ENCODE data around the gene ZNF620.

- no peak for TF ChIP-seq CTCF (IDR thresholded peaks at IDR 0.05; ENCODE audit: insufficient read depth, low read length, poor library complexity, severe bottlenecking)
- TF ChIP-seq EZH2phosphoT487 (conservative IDR thresholded peaks at IDR 0.05; ENCODE audit: low read length): no peak
Observed at GRCh38 chr3:40458473-40458872, 47.4 kb upstream of the ZNF620 start.
